OCI-LY7 (cell line): ENCODE results near the gene MEIS2. TPM values are rescaled to one million over a fixed set of nuclear protein-coding genes. Genes with fewer than 3 reads are reported as not detected.

Experiments used
- BruUV-seq: library from RNA; stranded (reverse); fragments of 400-500 nt; replicated peaks from 2 replicates; lab custom pipeline; 2021; lab: Mats Ljungman, UMichigan
- CTCF ChIA-PET: fragments of 300-600 bp; sonication (Branson Sonifier 250); formaldehyde crosslinking; loops from one replicate; lab custom pipeline; 2022; ENCODE audit warnings: antibody characterized with exemption; ENCODE audit not compliant: unreplicated experiment; lab: Charles Lee
- POLR2A ChIA-PET: fragments of 300-600 bp; sonication (Branson Sonifier 250); formaldehyde crosslinking; loops from one replicate; lab custom pipeline; 2022; ENCODE audit warnings: antibody characterized with exemption; lab: Charles Lee
- DNase-seq: peaks from one replicate; pipeline ENCODE4 v3.0.0-alpha.2; 2015; ENCODE audit warnings: low spot score
- H2AFZ ChIP-seq: fragments of 200-600 bp; sonication (generic), shearing (Covaris generic); 2 replicates; pipeline ENCODE4 v1.6.1; 2014; ENCODE audit warnings: mild to moderate bottlenecking, antibody characterized with exemption, low read length, moderate library complexity
- H3K27ac ChIP-seq: fragments of 200-600 bp; sonication (generic); 2 replicates; pipeline ENCODE4 v1.5.1; 2014; ENCODE audit warnings: mixed run types, low read depth, mild to moderate bottlenecking, moderate library complexity, low read length, inconsistent platforms; ENCODE audit not compliant: poor library complexity, severe bottlenecking
- H3K36me3 ChIP-seq: fragments of 200-600 bp; sonication (generic); 2 replicates; pipeline ENCODE4 v1.6.1; 2014; ENCODE audit warnings: mild to moderate bottlenecking, antibody characterized with exemption, low read length, moderate library complexity, mixed read lengths; ENCODE audit not compliant: insufficient read depth
- H3K4me1 ChIP-seq: fragments of 200-600 bp; sonication (generic); 2 replicates; pipeline ENCODE4 v1.5.1; 2014; ENCODE audit warnings: mild to moderate bottlenecking, low read length; ENCODE audit not compliant: insufficient read depth, poor library complexity, severe bottlenecking
- H3K4me2 ChIP-seq: fragments of 200-600 bp; sonication (generic); 2 replicates; pipeline ENCODE4 v1.6.1; 2014; ENCODE audit warnings: mild to moderate bottlenecking, low read length
- H3K4me3 ChIP-seq: fragments of 200-600 bp; sonication (generic); 2 replicates; pipeline ENCODE4 v1.5.1; 2014; ENCODE audit warnings: mild to moderate bottlenecking, low read depth, low read length; ENCODE audit not compliant: poor library complexity, severe bottlenecking
- H3K79me2 ChIP-seq: fragments of 200-600 bp; sonication (generic); 2 replicates; pipeline ENCODE4 v1.6.1; 2016; ENCODE audit warnings: low read depth, mild to moderate bottlenecking, low read length, moderate library complexity, mixed read lengths; ENCODE audit not compliant: insufficient read depth
- H3K9me2 ChIP-seq: fragments of 200-600 bp; sonication (generic); 2 replicates; pipeline ENCODE4 v1.6.1; 2016; ENCODE audit warnings: mild to moderate bottlenecking, low read length, mixed read lengths; ENCODE audit not compliant: insufficient read depth
- H3K9me3 ChIP-seq: fragments of 200-600 bp; sonication (generic); 2 replicates; pipeline ENCODE4 v1.6.1; 2014; ENCODE audit warnings: mild to moderate bottlenecking, mixed run types, low read length, mixed read lengths
- H4K20me1 ChIP-seq: fragments of 200-600 bp; sonication (generic); 2 replicates; pipeline ENCODE4 v1.6.1; 2014; ENCODE audit warnings: mild to moderate bottlenecking, antibody characterized with exemption, low read length, moderate library complexity, mixed read lengths; ENCODE audit not compliant: insufficient read depth
- CTCF ChIP-seq: fragments of 200-600 bp; sonication (generic); conservative IDR thresholded peaks from 2 replicates; pipeline ENCODE4 v1.5.1; 2014; ENCODE audit warnings: mild to moderate bottlenecking, antibody characterized with exemption, low read length, moderate library complexity, mixed read lengths
- EZH2phosphoT487 ChIP-seq: fragments of 200-600 bp; sonication (generic); IDR thresholded peaks from 2 replicates; pipeline ENCODE4 v1.6.1; 2018; ENCODE audit warnings: low read depth, borderline replicate concordance, mild to moderate bottlenecking, mixed run types, antibody characterized with exemption, low read length, moderate library complexity, mixed read lengths
- intact Hi-C: fragments of 100-400 bp; cut with micrococcal nuclease; formaldehyde crosslinking; loops from one replicate; pipeline ENCODE4 v1.10.0; 2022; ENCODE audit not compliant: unreplicated experiment
- total RNA-seq, 2 experiments: library from RNA; depleted of rRNA in 1 of 2; stranded (reverse); fragments of >200 nt in 1 of 2; shearing (Covaris generic) in 1 of 2; gene quantifications; 2 replicates each; pipeline ENCODE4 v1.2.3, GENCODE V29; 2014 to 2022

The MEIS2 gene
- total RNA-seq, 2 experiments from 2014 or later = 31.0 to 35.8 TPM

- intact Hi-C loops = no loop called here
- no peak for DNase-seq
- H3K4me2 ChIP-seq = no peak overlapping the region
- no peaks in the 10 kb centered on the region for H3K9me2 ChIP-seq
- H3K27ac ChIP-seq = no peak overlapping the region
- H3K79me2 ChIP-seq = no peaks in the 10 kb centered on the region
- no peak for TF ChIP-seq EZH2phosphoT487
- TF ChIP-seq CTCF = no peak
- H3K4me3 ChIP-seq = no peak overlapping the region
- H3K4me1 ChIP-seq = peaks cover 9% of the 10 kb centered on the region
- H2AFZ ChIP-seq = no peak overlapping the region
- POLR2A ChIA-PET = no interaction called here
- H3K9me3 ChIP-seq = no peaks in the 10 kb centered on the region
- peaks cover 9% of the 10 kb centered on the region; the same call in 1 of the 2 replicates for H4K20me1 ChIP-seq
- CTCF ChIA-PET = interaction anchor here (0.6 kb wide), 1 partner anchor 225 kb away, joined by 3 read pairs; no protein-coding TSS in a partner anchor
- no peaks in the 10 kb centered on the region for H3K36me3 ChIP-seq
- no TSS peak for BruUV-seq
Measured at GRCh38 chr15:37107071-37107743, 6.9 kb upstream of the MEIS2 start.

GRCh38 chr15:37106490-37107001 is 6.2 kb upstream of the MEIS2 start:
- intact Hi-C loops = loop anchor here (1.0 kb wide), 1 partner anchor 223 kb away; no protein-coding TSS in a partner anchor
- POLR2A ChIA-PET = no interaction called here
- BruUV-seq = no TSS peak
- Histone ChIP-seq H3K9me2 (no peaks in the 10 kb centered on the region), H3K9me3 (no peaks in the 10 kb centered on the region), H3K4me2 (peak overlapping the region; percentile 49), H3K27ac (no peak overlapping the region), H4K20me1 (peaks cover 10% of the 10 kb centered on the region; the same call in 1 of the 2 replicates), H3K79me2 (no peaks in the 10 kb centered on the region), H3K36me3 (no peaks in the 10 kb centered on the region), H3K4me3 (peak overlapping the region; percentile 15), H2AFZ (no peak overlapping the region), H3K4me1 (peaks cover 11% of the 10 kb centered on the region)
- DNase-seq = peak; percentile 62
- CTCF ChIA-PET = interaction anchor here (0.6 kb wide), 1 partner anchor 225 kb away, joined by 3 read pairs; no protein-coding TSS in a partner anchor
- peak; percentile 82 for TF ChIP-seq CTCF
- TF ChIP-seq EZH2phosphoT487 = no peak

GRCh38 chr15:37105889-37106288 is 5.5 kb upstream of the MEIS2 start:
- intact Hi-C loops = loop anchor here (1.0 kb wide), 1 partner anchor 223 kb away; no protein-coding TSS in a partner anchor
- CTCF ChIA-PET = no interaction called here
- Histone ChIP-seq H3K27ac (no peak overlapping the region), H3K36me3 (no peaks in the 10 kb centered on the region), H4K20me1 (peaks cover 10% of the 10 kb centered on the region; the same call in 1 of the 2 replicates), H3K4me3 (no peak overlapping the region), H2AFZ (no peak overlapping the region), H3K4me2 (no peak overlapping the region), H3K4me1 (peaks cover 11% of the 10 kb centered on the region), H3K79me2 (no peaks in the 10 kb centered on the region), H3K9me2 (no peaks in the 10 kb centered on the region), H3K9me3 (no peaks in the 10 kb centered on the region)
- no TSS peak for BruUV-seq
- no peak for DNase-seq
- POLR2A ChIA-PET = no interaction called here
- TF ChIP-seq EZH2phosphoT487 (no peak), CTCF (no peak)
